ENCODE results near the gene PALM. TPM values are rescaled to one million over a fixed set of nuclear protein-coding genes. Genes with fewer than 3 reads are reported as not detected.

Gene PALM
- polyA plus RNA-seq, 1 donor (not counting 4 experiments of a cell fraction or from before 2014, with no cell fraction given), result not detected

GRCh38 chr19:703329-703650 lies 5.4 kb upstream of the PALM start:
- Histone ChIP-seq H3K9me1 (ENCODE audit: control insufficient read depth, extremely low read depth, insufficient read depth, low read length) (no peaks in the 10 kb centered on the region), H3K4me3 (ENCODE audit: control insufficient read depth in 2 of 3, extremely low read depth in 1 of 3, insufficient read depth in 2 of 3, low read depth in 1 of 3, low read length in 3 of 3) (no peak overlapping the region), H3K27me3 (ENCODE audit: control insufficient read depth, extremely low read depth, insufficient read depth, low read length) (peaks cover 10% of the 10 kb centered on the region), H2AFZ (ENCODE audit: control insufficient read depth, low read length) (no peak overlapping the region), H3K4me2 (ENCODE audit: control insufficient read depth, extremely low read depth, insufficient read depth, low read depth, low read length) (no peak overlapping the region), H3K27ac (ENCODE audit: control insufficient read depth, insufficient read depth, low read length) (no peak overlapping the region), H4K20me1 (ENCODE audit: control insufficient read depth, extremely low read depth, insufficient read depth, low read length) (no peaks in the 10 kb centered on the region), H3K79me2 (ENCODE audit: control insufficient read depth, insufficient read depth, low read length) (no peaks in the 10 kb centered on the region), H3K9me3 (ENCODE audit: control insufficient read depth, low read depth, low read length) (peaks cover 2% of the 10 kb centered on the region), H3K36me3 (ENCODE audit: control insufficient read depth in 2 of 2, extremely low read depth in 1 of 2, insufficient read depth in 2 of 2, low read length in 2 of 2) (no peaks in the 10 kb centered on the region), H3K4me1 (ENCODE audit: control insufficient read depth, extremely low read depth, insufficient read depth, low read length) (no peaks in the 10 kb centered on the region), H3K9ac (ENCODE audit: control insufficient read depth, extremely low read depth, insufficient read depth, low read length) (no peak overlapping the region)
- FAIRE-seq, result no peak
- dilution Hi-C loops (cut with MboI; ENCODE audit: extremely low pct_ligation_motif_present, low sequenced_read_pairs), result no loop called here
- no peak for DNase-seq (ENCODE audit: low read depth, low spot score)
- no peak for TF ChIP-seq EZH2 (IDR thresholded peaks at IDR 0.05; ENCODE audit: low read length)
- no peak for TF ChIP-seq CTCF (optimal IDR thresholded peaks at IDR 0.05 in 1 of 3, IDR thresholded peaks at IDR 0.05 in 1 of 3, conservative IDR thresholded peaks at IDR 0.05 in 1 of 3; ENCODE audit: extremely low read depth in 1 of 3, insufficient read depth in 2 of 3, low read length in 3 of 3)

GRCh38 chr19:703651-704446 lies 4.9 kb upstream of the PALM start:
- Histone ChIP-seq H3K79me2 (ENCODE audit: control insufficient read depth, insufficient read depth, low read length) (no peaks in the 10 kb centered on the region), H3K4me1 (ENCODE audit: control insufficient read depth, extremely low read depth, insufficient read depth, low read length) (no peaks in the 10 kb centered on the region), H2AFZ (ENCODE audit: control insufficient read depth, low read length) (no peak overlapping the region), H3K4me3 (ENCODE audit: control insufficient read depth in 2 of 3, extremely low read depth in 1 of 3, insufficient read depth in 2 of 3, low read depth in 1 of 3, low read length in 3 of 3) (no peak overlapping the region), H4K20me1 (ENCODE audit: control insufficient read depth, extremely low read depth, insufficient read depth, low read length) (no peaks in the 10 kb centered on the region), H3K27ac (ENCODE audit: control insufficient read depth, insufficient read depth, low read length) (no peak overlapping the region), H3K36me3 (ENCODE audit: control insufficient read depth in 2 of 2, extremely low read depth in 1 of 2, insufficient read depth in 2 of 2, low read length in 2 of 2) (no peaks in the 10 kb centered on the region), H3K9ac (ENCODE audit: control insufficient read depth, extremely low read depth, insufficient read depth, low read length) (no peak overlapping the region), H3K9me3 (ENCODE audit: control insufficient read depth, low read depth, low read length) (peaks cover 2% of the 10 kb centered on the region), H3K27me3 (ENCODE audit: control insufficient read depth, extremely low read depth, insufficient read depth, low read length) (peaks cover 13% of the 10 kb centered on the region), H3K9me1 (ENCODE audit: control insufficient read depth, extremely low read depth, insufficient read depth, low read length) (no peaks in the 10 kb centered on the region), H3K4me2 (ENCODE audit: control insufficient read depth, extremely low read depth, insufficient read depth, low read depth, low read length) (no peak overlapping the region)
- no peak for DNase-seq (ENCODE audit: low read depth, low spot score)
- dilution Hi-C loops (cut with MboI; ENCODE audit: extremely low pct_ligation_motif_present, low sequenced_read_pairs), result no loop called here
- TF ChIP-seq CTCF (optimal IDR thresholded peaks at IDR 0.05 in 1 of 3, IDR thresholded peaks at IDR 0.05 in 1 of 3, conservative IDR thresholded peaks at IDR 0.05 in 1 of 3; ENCODE audit: extremely low read depth in 1 of 3, insufficient read depth in 2 of 3, low read length in 3 of 3), result no peak
- no peak for TF ChIP-seq EZH2 (IDR thresholded peaks at IDR 0.05; ENCODE audit: low read length)
- no peak for FAIRE-seq
